ENCODE measurements around the gene KBTBD12. TPM values are rescaled to one million over a fixed set of nuclear protein-coding genes. Genes with fewer than 3 reads are reported as not detected.

Gene KBTBD12
- total RNA-seq, 5 donors from 2014 or later (not counting 1 experiment from before 2014, with no cell fraction given): not detected

- no peaks in the 10 kb centered on the region for H3K36me3 ChIP-seq (ENCODE audit: control insufficient read depth in 2 of 2, extremely low read depth in 1 of 2, insufficient read depth in 1 of 2, low read length in 1 of 2)
- CTCF ChIA-PET: no interaction called here
- Mint-ChIP-seq H3K4me3 (no peak overlapping the region), H3K4me1 (no peaks in the 10 kb centered on the region), H3K27ac (no peak overlapping the region), H3K9me3 (no peaks in the 10 kb centered on the region), H3K36me3 (no peaks in the 10 kb centered on the region), H3K27me3 (peaks cover 14 to 15% of the 10 kb centered on the region in 2 donors)
- no peaks in the 10 kb centered on the region for H3K4me1 ChIP-seq (ENCODE audit: control insufficient read depth in 1 of 2, extremely low read depth in 1 of 2, insufficient read depth in 2 of 2, low read length in 2 of 2)
- H3K27me3 ChIP-seq (replicated peaks in 1 of 2; ENCODE audit: control insufficient read depth in 2 of 2, extremely low read depth in 1 of 2, insufficient read depth in 2 of 2, low read length in 1 of 2): peaks cover 0 to 24% of the 10 kb centered on the region in 2 experiments
- WGBS (ENCODE audit: insufficient coverage): 89% methylated on average over 8 of the region's 8 CpGs
- no peak for ATAC-seq (replicated peaks in 1 of 4)
- DNase-seq: no peak
- POLR2A ChIA-PET: interaction anchor here in 1 of 2 donors (0.5 kb wide), 1 partner anchor 1444 kb away, joined by 5 read pairs; no protein-coding TSS in a partner anchor
- H3K27ac ChIP-seq (ENCODE audit: low read length): no peak overlapping the region
- no peak overlapping the region for H3K4me3 ChIP-seq (ENCODE audit: control insufficient read depth in 1 of 2, extremely low read depth in 1 of 2, low read length in 1 of 2)
- no peaks in the 10 kb centered on the region for H3K9me3 ChIP-seq
These were observed 89.6 kb downstream of the KBTBD12 start for GRCh38 chr3:128004661-128005060.

GRCh38 chr3:128006061-128007032, 91.3 kb downstream of the KBTBD12 start:
- Histone ChIP-seq H3K9me3 (no peaks in the 10 kb centered on the region), H3K27me3 (replicated peaks in 1 of 2; ENCODE audit: control insufficient read depth in 2 of 2, extremely low read depth in 1 of 2, insufficient read depth in 2 of 2, low read length in 1 of 2) (peaks cover 0 to 22% of the 10 kb centered on the region in 2 experiments), H3K27ac (ENCODE audit: low read length) (no peak overlapping the region), H3K36me3 (ENCODE audit: control insufficient read depth in 2 of 2, extremely low read depth in 1 of 2, insufficient read depth in 1 of 2, low read length in 1 of 2) (no peaks in the 10 kb centered on the region), H3K4me1 (ENCODE audit: control insufficient read depth in 1 of 2, extremely low read depth in 1 of 2, insufficient read depth in 2 of 2, low read length in 2 of 2) (peaks cover 0 to 2% of the 10 kb centered on the region in 2 experiments), H3K4me3 (ENCODE audit: control insufficient read depth in 1 of 2, extremely low read depth in 1 of 2, low read length in 1 of 2) (no peak overlapping the region)
- ATAC-seq (replicated peaks in 1 of 4) (peak in 1 of 4 experiments; percentile 9), DNase-seq (no peak)
- 69% methylated on average over 21 of the region's 30 CpGs for WGBS (ENCODE audit: insufficient coverage)
- Mint-ChIP-seq H3K4me3 (no peak overlapping the region), H3K4me1 (peaks cover 2 to 4% (median 2%) of the 10 kb centered on the region in 3 donors), H3K27me3 (peaks cover 7 to 15% of the 10 kb centered on the region in 2 donors), H3K9me3 (no peaks in the 10 kb centered on the region), H3K27ac (no peak overlapping the region), H3K36me3 (no peaks in the 10 kb centered on the region)
- CTCF ChIA-PET: interaction anchor here in 1 of 2 donors (0.6 kb wide), 1 partner anchor 17 kb away, joined by 3 read pairs; no protein-coding TSS in a partner anchor
- POLR2A ChIA-PET: no interaction called here

- H3K27me3 ChIP-seq (replicated peaks in 1 of 2; ENCODE audit: control insufficient read depth in 2 of 2, extremely low read depth in 1 of 2, insufficient read depth in 2 of 2, low read length in 1 of 2): peaks cover 0 to 19% of the 10 kb centered on the region in 2 experiments
- no peak overlapping the region for H3K4me3 ChIP-seq (ENCODE audit: control insufficient read depth in 1 of 2, extremely low read depth in 1 of 2, low read length in 1 of 2)
- Mint-ChIP-seq H3K27me3 (peaks cover 6 to 16% of the 10 kb centered on the region in 2 donors), H3K36me3 (no peaks in the 10 kb centered on the region), H3K9me3 (no peaks in the 10 kb centered on the region), H3K4me1 (peaks cover 4 to 6% (median 5%) of the 10 kb centered on the region in 3 donors), H3K27ac (no peak overlapping the region), H3K4me3 (no peak overlapping the region)
- DNase-seq: no peak
- ChIA-PET CTCF (interaction anchor here in 1 of 2 donors (0.6 kb wide), 1 partner anchor 17 kb away, joined by 3 read pairs; no protein-coding TSS in a partner anchor), POLR2A (no interaction called here)
- no peaks in the 10 kb centered on the region for H3K9me3 ChIP-seq
- ATAC-seq (replicated peaks in 1 of 4): no peak
- H3K4me1 ChIP-seq (ENCODE audit: control insufficient read depth in 1 of 2, extremely low read depth in 1 of 2, insufficient read depth in 2 of 2, low read length in 2 of 2): peaks cover 0 to 2% of the 10 kb centered on the region in 2 experiments
- H3K27ac ChIP-seq (ENCODE audit: low read length): no peak overlapping the region
- WGBS (ENCODE audit: insufficient coverage): 31% methylated on average over 6 of the region's 11 CpGs
- no peaks in the 10 kb centered on the region for H3K36me3 ChIP-seq (ENCODE audit: control insufficient read depth in 2 of 2, extremely low read depth in 1 of 2, insufficient read depth in 1 of 2, low read length in 1 of 2)
These were observed 92.0 kb downstream of the KBTBD12 start for GRCh38 chr3:128007033-128007424.

- no peaks in the 10 kb centered on the region for H3K36me3 ChIP-seq (ENCODE audit: control insufficient read depth in 2 of 2, extremely low read depth in 1 of 2, insufficient read depth in 1 of 2, low read length in 1 of 2)
- no peak overlapping the region for H3K27ac ChIP-seq (ENCODE audit: low read length)
- Mint-ChIP-seq H3K4me1 (peaks cover 4 to 6% (median 6%) of the 10 kb centered on the region in 3 donors), H3K4me3 (no peak overlapping the region), H3K27me3 (peaks cover 9 to 12% of the 10 kb centered on the region in 2 donors), H3K9me3 (no peaks in the 10 kb centered on the region), H3K27ac (no peak overlapping the region), H3K36me3 (no peaks in the 10 kb centered on the region)
- ChIA-PET CTCF (no interaction called here), POLR2A (no interaction called here)
- DNase-seq (no peak), ATAC-seq (replicated peaks in 1 of 4) (no peak)
- peaks cover 0 to 19% of the 10 kb centered on the region in 2 experiments for H3K27me3 ChIP-seq (replicated peaks in 1 of 2; ENCODE audit: control insufficient read depth in 2 of 2, extremely low read depth in 1 of 2, insufficient read depth in 2 of 2, low read length in 1 of 2)
- H3K4me1 ChIP-seq (ENCODE audit: control insufficient read depth in 1 of 2, extremely low read depth in 1 of 2, insufficient read depth in 2 of 2, low read length in 2 of 2): peaks cover 0 to 2% of the 10 kb centered on the region in 2 experiments
- WGBS (ENCODE audit: insufficient coverage): 90% methylated on average over 2 of the region's 12 CpGs
- H3K4me3 ChIP-seq (ENCODE audit: control insufficient read depth in 1 of 2, extremely low read depth in 1 of 2, low read length in 1 of 2): no peak overlapping the region
- no peaks in the 10 kb centered on the region for H3K9me3 ChIP-seq
These were observed 95.2 kb downstream of the KBTBD12 start for GRCh38 chr3:128009952-128010846.

- no peak for ATAC-seq (replicated peaks in 1 of 4)
- Histone ChIP-seq H3K9me3 (no peaks in the 10 kb centered on the region), H3K27ac (ENCODE audit: low read length) (no peak overlapping the region), H3K4me1 (ENCODE audit: control insufficient read depth in 1 of 2, extremely low read depth in 1 of 2, insufficient read depth in 2 of 2, low read length in 2 of 2) (peaks cover 0 to 2% of the 10 kb centered on the region in 2 experiments), H3K27me3 (replicated peaks in 1 of 2; ENCODE audit: control insufficient read depth in 2 of 2, extremely low read depth in 1 of 2, insufficient read depth in 2 of 2, low read length in 1 of 2) (peaks cover 0 to 12% of the 10 kb centered on the region in 2 experiments), H3K4me3 (ENCODE audit: control insufficient read depth in 1 of 2, extremely low read depth in 1 of 2, low read length in 1 of 2) (no peak overlapping the region), H3K36me3 (ENCODE audit: control insufficient read depth in 2 of 2, extremely low read depth in 1 of 2, insufficient read depth in 1 of 2, low read length in 1 of 2) (no peaks in the 10 kb centered on the region)
- Mint-ChIP-seq H3K9me3 (no peaks in the 10 kb centered on the region), H3K4me1 (peaks cover 4 to 6% (median 6%) of the 10 kb centered on the region in 3 donors), H3K27ac (no peak overlapping the region), H3K4me3 (no peak overlapping the region), H3K27me3 (peaks cover 6 to 9% of the 10 kb centered on the region in 2 donors), H3K36me3 (no peaks in the 10 kb centered on the region)
- WGBS (ENCODE audit: insufficient coverage): 10% methylated on average over 4 of the region's 12 CpGs
- POLR2A ChIA-PET: no interaction called here
- DNase-seq: peak in 6 of 35 experiments; percentile 3 to 27 (median 8)
- CTCF ChIA-PET: interaction anchor here in 1 of 2 donors (0.6 kb wide), 1 partner anchor 17 kb away, joined by 3 read pairs; no protein-coding TSS in a partner anchor
These were observed 96.1 kb downstream of the KBTBD12 start for GRCh38 chr3:128011140-128011539.

- peaks cover 4 to 6% (median 6%) of the 10 kb centered on the region in 3 donors for H3K4me1 Mint-ChIP-seq
- Histone ChIP-seq H3K27ac (ENCODE audit: low read length) (no peak overlapping the region), H3K36me3 (ENCODE audit: control insufficient read depth in 2 of 2, extremely low read depth in 1 of 2, insufficient read depth in 1 of 2, low read length in 1 of 2) (no peaks in the 10 kb centered on the region), H3K4me3 (ENCODE audit: control insufficient read depth in 1 of 2, extremely low read depth in 1 of 2, low read length in 1 of 2) (no peak overlapping the region), H3K9me3 (no peaks in the 10 kb centered on the region), H3K27me3 (replicated peaks in 1 of 2; ENCODE audit: control insufficient read depth in 2 of 2, extremely low read depth in 1 of 2, insufficient read depth in 2 of 2, low read length in 1 of 2) (peaks cover 0 to 5% of the 10 kb centered on the region in 2 experiments), H3K4me1 (ENCODE audit: control insufficient read depth in 1 of 2, extremely low read depth in 1 of 2, insufficient read depth in 2 of 2, low read length in 2 of 2) (peaks cover 0 to 2% of the 10 kb centered on the region in 2 experiments)
- DNase-seq: no peak
- WGBS (ENCODE audit: insufficient coverage): 98% methylated on average over 11 of the region's 14 CpGs
- no peaks in the 10 kb centered on the region for H3K36me3 Mint-ChIP-seq
- ATAC-seq (replicated peaks in 1 of 4): no peak
- no peaks in the 10 kb centered on the region for H3K9me3 Mint-ChIP-seq
- ChIA-PET POLR2A (interaction anchor here in 1 of 2 donors (0.5 kb wide), 1 partner anchor 277 kb away, joined by 3 read pairs; no protein-coding TSS in a partner anchor), CTCF (no interaction called here)
- peaks cover 6 to 7% of the 10 kb centered on the region in 2 donors for H3K27me3 Mint-ChIP-seq
- no peak overlapping the region for H3K27ac Mint-ChIP-seq
- no peak overlapping the region for H3K4me3 Mint-ChIP-seq
These were observed 97.0 kb downstream of the KBTBD12 start for GRCh38 chr3:128012050-128012449.

Measured in T-cell (primary cell).